HG02763 (cell line): ENCODE results near the gene RAPH1.

Experiments used
- ATAC-seq: cut with Tn5 transposase; IDR thresholded peaks from one replicate; pipeline ENCODE4 v1.9.1; 2021; ENCODE audit warnings: mild to moderate bottlenecking, moderate library complexity; ENCODE audit not compliant: unreplicated experiment

RAPH1 gene

GRCh38 chr2:203489531-203489930 is 45.6 kb downstream of the RAPH1 start:
- ATAC-seq, result no peak

GRCh38 chr2:203484266-203485112 is 50.6 kb downstream of the RAPH1 start:
- no peak for ATAC-seq

- no peak for ATAC-seq
Measured at GRCh38 chr2:203480623-203481022, 54.5 kb downstream of the RAPH1 start.

GRCh38 chr2:203476881-203477280 is 58.2 kb downstream of the RAPH1 start:
- ATAC-seq, result no peak

GRCh38 chr2:203471323-203471722 is 63.8 kb downstream of the RAPH1 start:
- no peak for ATAC-seq

- no peak for ATAC-seq
Measured at GRCh38 chr2:203470371-203470770, 64.7 kb downstream of the RAPH1 start.

GRCh38 chr2:203469546-203469945 is 65.6 kb downstream of the RAPH1 start:
- no peak for ATAC-seq

GRCh38 chr2:203463266-203463678 is 71.8 kb downstream of the RAPH1 start:
- no peak for ATAC-seq

- ATAC-seq, result no peak
Measured at GRCh38 chr2:203462308-203462707, 72.8 kb downstream of the RAPH1 start.

- ATAC-seq, result no peak
Measured at GRCh38 chr2:203461746-203462145, 73.4 kb downstream of the RAPH1 start.

GRCh38 chr2:203455209-203455608 is 79.9 kb downstream of the RAPH1 start:
- ATAC-seq, result no peak

- ATAC-seq, result no peak
Measured at GRCh38 chr2:203453858-203454451, 81.1 kb downstream of the RAPH1 start.

- ATAC-seq, result no peak
Measured at GRCh38 chr2:203451689-203452088, 83.4 kb downstream of the RAPH1 start.

GRCh38 chr2:203451011-203451410 is 84.1 kb downstream of the RAPH1 start:
- ATAC-seq, result no peak

GRCh38 chr2:203450561-203450960 is 84.5 kb downstream of the RAPH1 start:
- no peak for ATAC-seq

- ATAC-seq, result no peak
Measured at GRCh38 chr2:203446780-203447179, 88.3 kb downstream of the RAPH1 start.

- ATAC-seq, result no peak
Measured at GRCh38 chr2:203446071-203446481, 89.0 kb downstream of the RAPH1 start.

GRCh38 chr2:203444738-203445137 is 90.4 kb downstream of the RAPH1 start:
- ATAC-seq, result no peak

- ATAC-seq, result no peak
Measured at GRCh38 chr2:203442463-203442862, 92.6 kb downstream of the RAPH1 start.

- no peak for ATAC-seq
Measured at GRCh38 chr2:203441463-203441862, 93.6 kb downstream of the RAPH1 start.

GRCh38 chr2:203440671-203441070 is 94.4 kb downstream of the RAPH1 start:
- no peak for ATAC-seq

GRCh38 chr2:203438528-203438927 is 96.6 kb downstream of the RAPH1 start:
- ATAC-seq, result no peak
